Endometrial microvascular endothelial cells (primary cell): Measurements from ENCODE around the gene SH3RF3. TPM values are rescaled to one million over a fixed set of nuclear protein-coding genes. Genes with fewer than 3 reads are reported as not detected.

ENCODE experiments used
- in situ Hi-C: cut with HindIII; loops from 2 replicates; pipeline ENCODE4 v1.10.0; 2017; ENCODE audit warnings: low sequenced_read_pairs, low pct_unique_long_range_greater_than_20kb; ENCODE audit errors: inconsistent ontology term
- total RNA-seq: library from RNA; depleted of rRNA; stranded (reverse); fragments of >200 nt; gene quantifications from one replicate; pipeline ENCODE4 v1.2.3, GENCODE V29; 2015; ENCODE audit errors: inconsistent ontology term

SH3RF3 gene
- total RNA-seq, 1 donor from 2014 or later: 11.7 TPM

GRCh38 chr2:109244750-109245382 is 115.9 kb downstream of the SH3RF3 start:
- in situ Hi-C loops: no loop called here

- in situ Hi-C loops: no loop called here
These were observed 117.2 kb downstream of the SH3RF3 start for GRCh38 chr2:109246176-109246575.

- in situ Hi-C loops: no loop called here
These were observed 117.6 kb downstream of the SH3RF3 start for GRCh38 chr2:109246616-109247015.

- in situ Hi-C loops: no loop called here
These were observed 118.3 kb downstream of the SH3RF3 start for GRCh38 chr2:109247340-109247739.

GRCh38 chr2:109247812-109248211 is 118.8 kb downstream of the SH3RF3 start:
- in situ Hi-C loops: no loop called here

GRCh38 chr2:109248590-109248989 is 119.6 kb downstream of the SH3RF3 start:
- in situ Hi-C loops: no loop called here

GRCh38 chr2:109253217-109253616 is 124.2 kb downstream of the SH3RF3 start:
- in situ Hi-C loops: no loop called here

- in situ Hi-C loops: no loop called here
These were observed 125.3 kb downstream of the SH3RF3 start for GRCh38 chr2:109254174-109254904.

GRCh38 chr2:109255654-109256053 is 126.6 kb downstream of the SH3RF3 start:
- in situ Hi-C loops: no loop called here

GRCh38 chr2:109256111-109256510 is 127.1 kb downstream of the SH3RF3 start:
- in situ Hi-C loops: no loop called here

- in situ Hi-C loops: no loop called here
These were observed 127.9 kb downstream of the SH3RF3 start for GRCh38 chr2:109256921-109257320.

- in situ Hi-C loops: no loop called here
These were observed 128.6 kb downstream of the SH3RF3 start for GRCh38 chr2:109257653-109258052.

- in situ Hi-C loops: no loop called here
These were observed 129.4 kb downstream of the SH3RF3 start for GRCh38 chr2:109258376-109258775.

- in situ Hi-C loops: no loop called here
These were observed 130.0 kb downstream of the SH3RF3 start for GRCh38 chr2:109258905-109259540.

- in situ Hi-C loops: no loop called here
These were observed 130.7 kb downstream of the SH3RF3 start for GRCh38 chr2:109259671-109260070.

GRCh38 chr2:109260116-109260855 is 131.3 kb downstream of the SH3RF3 start:
- in situ Hi-C loops: no loop called here

- in situ Hi-C loops: no loop called here
These were observed 132.1 kb downstream of the SH3RF3 start for GRCh38 chr2:109260886-109261700.

GRCh38 chr2:109261906-109262631 is 133.1 kb downstream of the SH3RF3 start:
- in situ Hi-C loops: no loop called here
